GM18873 (cell line): ENCODE results near the gene WNK2.

Experiments used
- ATAC-seq: cut with Tn5 transposase; IDR thresholded peaks from one replicate; pipeline ENCODE4 v1.9.1; 2021; ENCODE audit warnings: mild to moderate bottlenecking, moderate library complexity, moderate number of reproducible peaks; ENCODE audit not compliant: unreplicated experiment, low FRiP score

WNK2 gene

DNA sequence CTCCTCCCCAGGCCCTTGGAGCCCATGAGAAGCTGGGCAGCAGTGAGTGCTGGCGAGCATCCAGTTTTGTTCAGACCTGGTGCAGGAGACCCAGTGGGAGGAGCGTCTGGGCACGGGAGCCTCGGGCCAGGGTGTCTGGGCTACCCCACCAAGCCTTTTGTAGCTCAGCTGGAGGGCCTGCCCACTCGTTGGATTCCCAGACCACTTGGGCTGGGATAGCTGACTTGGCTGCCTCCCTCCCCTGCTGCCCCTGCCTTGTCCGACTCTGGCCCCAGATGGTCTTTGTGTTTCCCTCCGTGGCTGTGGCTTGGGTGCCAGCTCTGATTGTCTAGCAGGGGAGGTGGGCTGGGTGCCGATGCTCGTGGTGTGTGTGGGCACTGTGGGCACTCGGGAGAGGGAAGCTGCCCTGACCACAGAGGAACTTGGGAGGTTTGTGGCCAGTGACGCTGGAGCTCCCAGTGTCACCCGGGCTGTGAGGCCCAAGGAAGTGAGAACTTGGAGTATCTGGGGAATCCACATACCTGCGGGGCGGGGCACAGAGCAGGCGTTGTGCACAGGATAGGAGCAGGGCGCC, 47.3 kb downstream of the WNK2 start:
- no peak for ATAC-seq

DNA sequence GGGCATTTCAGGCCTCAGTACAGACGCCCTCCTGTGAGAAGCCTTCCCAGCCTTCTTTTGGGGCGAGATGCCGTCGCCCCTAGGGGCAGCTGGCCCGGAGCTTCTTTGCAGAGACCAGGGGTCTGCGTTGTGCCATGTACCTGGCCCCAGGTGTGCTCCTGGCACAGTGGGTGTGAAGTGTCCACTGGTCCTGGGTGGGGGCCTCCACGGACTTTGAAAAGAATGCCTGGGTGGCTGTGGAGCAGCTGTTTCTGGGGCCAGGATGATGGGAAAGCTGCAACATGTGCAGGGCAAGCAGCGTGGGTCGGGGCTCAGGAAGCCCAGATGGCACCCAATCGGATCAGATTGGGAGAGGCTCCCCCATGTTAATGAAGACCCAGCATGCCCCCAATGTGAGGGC, 47.8 kb downstream of the WNK2 start:
- ATAC-seq = no peak

DNA sequence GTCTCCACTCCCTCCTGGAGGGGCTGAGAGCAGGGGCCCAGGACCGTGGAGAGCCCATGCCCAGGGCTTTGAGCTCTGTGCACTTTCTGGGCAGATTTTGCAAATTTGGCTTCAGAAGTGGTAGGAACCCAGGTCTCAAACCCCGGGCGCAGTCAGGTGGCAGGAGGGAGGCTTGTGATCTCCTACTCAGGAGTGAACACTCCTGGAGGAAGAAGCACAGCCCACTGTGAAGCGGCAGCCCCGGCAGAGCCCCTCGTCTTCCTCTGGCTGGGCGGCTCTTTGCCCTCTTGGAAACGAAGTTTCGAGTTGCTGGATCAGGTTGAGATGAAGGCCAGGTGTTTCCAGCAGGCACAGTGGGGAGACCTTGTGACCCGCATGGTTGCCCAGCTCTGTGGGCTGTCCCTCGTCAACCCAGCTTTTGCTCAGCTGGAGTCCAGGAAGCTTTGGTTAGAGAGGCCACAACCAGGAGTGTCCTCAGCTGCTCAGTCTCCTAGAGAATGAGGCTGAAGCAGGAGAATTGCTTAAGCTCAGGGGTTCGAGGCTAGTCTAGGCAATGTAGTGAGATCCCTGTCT, 48.5 kb downstream of the WNK2 start:
- ATAC-seq = no peak

DNA sequence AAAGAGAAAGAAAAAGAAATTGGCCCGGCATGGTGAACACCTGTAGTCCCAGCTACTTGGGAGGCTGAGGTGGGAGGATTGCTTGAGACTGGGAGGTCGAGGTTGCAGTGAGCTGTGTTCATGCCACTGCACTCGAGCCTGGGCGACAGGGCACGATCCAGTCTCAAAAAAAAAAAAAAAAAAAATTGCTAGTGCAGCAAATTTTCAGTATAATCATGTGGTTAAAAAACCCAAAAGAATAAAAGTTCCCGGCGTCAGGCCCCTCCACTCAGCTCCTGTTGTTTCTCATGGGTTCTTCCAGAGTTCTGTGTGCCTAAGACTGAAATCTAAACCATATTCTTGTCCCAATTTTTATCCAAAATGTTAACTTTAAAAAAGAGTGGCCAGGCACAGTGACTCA, 49.1 kb downstream of the WNK2 start:
- ATAC-seq = no peak

DNA sequence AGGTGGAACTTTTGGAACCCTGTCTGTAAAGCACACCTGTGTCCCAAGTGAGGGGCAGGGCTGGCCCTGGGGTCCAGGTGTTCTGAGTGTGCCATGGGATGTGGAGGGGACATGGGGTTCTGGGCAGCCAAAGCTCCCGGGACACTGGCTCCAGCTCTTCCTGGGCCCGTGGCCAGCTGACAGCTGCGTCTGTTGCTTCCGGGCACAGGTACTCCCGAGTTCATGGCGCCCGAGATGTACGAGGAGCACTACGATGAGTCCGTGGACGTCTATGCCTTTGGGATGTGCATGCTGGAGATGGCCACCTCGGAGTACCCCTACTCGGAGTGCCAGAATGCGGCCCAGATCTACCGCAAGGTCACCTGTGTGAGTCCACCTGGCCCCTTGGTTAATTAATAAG, 50.7 kb downstream of the WNK2 start:
- ATAC-seq = no peak

DNA sequence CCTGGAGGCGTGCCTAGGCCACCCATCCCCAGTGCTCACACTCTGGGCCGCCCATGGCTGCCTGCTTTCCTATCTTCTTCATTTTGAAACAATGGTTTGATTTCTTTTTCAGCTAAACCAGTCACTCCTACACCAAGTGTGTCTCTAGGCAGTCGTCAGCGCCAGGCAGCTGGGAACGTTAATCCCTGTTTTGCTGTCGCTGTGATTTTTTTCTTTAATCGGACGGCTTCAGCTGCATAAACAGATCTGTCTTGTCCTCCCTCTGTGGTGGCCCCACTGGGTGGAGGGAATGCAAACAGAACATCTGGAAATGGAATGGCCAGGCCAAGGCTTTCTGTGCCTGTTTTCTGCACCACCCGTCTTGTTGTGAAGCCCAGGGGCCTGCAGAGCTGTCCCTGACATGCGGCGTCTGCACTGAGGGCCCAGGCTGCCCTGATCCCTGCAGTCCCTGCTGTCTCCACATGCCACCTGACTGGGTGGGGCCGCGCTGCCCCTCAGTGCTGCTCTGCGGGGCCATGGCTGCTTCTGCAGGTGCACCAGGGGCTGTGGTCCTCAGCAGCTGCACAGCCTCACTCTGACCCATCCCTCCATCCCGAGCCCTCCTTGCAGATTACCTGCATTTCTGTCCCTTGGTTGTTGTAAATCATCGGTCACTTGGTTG, 51.5 kb downstream of the WNK2 start:
- ATAC-seq = no peak

DNA sequence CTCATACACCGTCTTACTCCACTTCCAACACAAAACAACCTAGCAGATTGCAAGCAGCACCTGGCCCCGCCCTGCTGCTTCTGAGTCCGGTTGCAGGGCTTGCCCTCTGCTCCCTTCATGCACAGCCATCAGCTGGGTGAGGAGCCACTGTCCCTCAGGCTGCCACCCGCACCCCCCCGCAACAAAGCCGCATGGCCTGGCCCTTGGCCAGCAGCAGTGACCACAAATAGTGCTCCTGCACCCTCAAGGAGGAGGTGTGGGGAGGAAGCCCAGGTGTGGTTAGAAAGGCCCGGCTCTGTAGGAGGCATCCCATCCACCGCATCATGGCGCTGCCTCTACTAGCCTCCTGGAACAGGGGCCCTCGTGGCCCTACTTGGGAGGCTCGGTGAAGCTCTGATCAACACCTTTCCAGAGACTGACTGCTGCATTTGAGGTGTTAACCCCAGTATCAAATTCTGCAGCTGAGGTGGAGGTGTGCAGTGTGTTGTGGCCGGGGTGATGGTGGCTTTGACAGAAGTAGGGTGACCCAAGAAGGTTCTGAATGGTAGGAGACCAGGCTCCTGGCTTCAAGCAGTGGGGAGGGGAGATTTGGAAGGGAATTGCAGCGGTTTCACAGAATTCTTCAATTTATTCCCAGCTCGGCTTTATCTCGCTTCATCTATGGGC, 52.7 kb downstream of the WNK2 start:
- no peak for ATAC-seq

DNA sequence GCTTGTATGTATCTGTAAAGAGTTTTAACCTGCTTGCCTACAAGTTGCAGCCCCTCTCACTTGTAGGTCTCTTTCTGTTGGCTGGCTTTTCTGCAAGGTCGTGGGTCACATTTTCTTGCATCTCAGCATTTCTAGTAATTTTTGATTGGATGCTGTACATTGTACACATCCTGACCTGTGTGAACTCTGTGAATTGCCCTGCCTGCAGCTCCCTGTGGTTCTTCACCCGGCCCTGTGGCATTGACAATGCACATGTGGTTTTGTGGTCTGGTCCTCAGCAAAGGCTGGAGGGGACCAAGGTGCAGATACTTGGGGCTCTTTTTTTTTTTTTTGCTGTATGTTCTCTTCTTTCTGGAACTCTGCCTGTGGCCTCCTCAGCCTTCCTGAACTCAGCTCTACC, 53.6 kb downstream of the WNK2 start:
- ATAC-seq = no peak

DNA sequence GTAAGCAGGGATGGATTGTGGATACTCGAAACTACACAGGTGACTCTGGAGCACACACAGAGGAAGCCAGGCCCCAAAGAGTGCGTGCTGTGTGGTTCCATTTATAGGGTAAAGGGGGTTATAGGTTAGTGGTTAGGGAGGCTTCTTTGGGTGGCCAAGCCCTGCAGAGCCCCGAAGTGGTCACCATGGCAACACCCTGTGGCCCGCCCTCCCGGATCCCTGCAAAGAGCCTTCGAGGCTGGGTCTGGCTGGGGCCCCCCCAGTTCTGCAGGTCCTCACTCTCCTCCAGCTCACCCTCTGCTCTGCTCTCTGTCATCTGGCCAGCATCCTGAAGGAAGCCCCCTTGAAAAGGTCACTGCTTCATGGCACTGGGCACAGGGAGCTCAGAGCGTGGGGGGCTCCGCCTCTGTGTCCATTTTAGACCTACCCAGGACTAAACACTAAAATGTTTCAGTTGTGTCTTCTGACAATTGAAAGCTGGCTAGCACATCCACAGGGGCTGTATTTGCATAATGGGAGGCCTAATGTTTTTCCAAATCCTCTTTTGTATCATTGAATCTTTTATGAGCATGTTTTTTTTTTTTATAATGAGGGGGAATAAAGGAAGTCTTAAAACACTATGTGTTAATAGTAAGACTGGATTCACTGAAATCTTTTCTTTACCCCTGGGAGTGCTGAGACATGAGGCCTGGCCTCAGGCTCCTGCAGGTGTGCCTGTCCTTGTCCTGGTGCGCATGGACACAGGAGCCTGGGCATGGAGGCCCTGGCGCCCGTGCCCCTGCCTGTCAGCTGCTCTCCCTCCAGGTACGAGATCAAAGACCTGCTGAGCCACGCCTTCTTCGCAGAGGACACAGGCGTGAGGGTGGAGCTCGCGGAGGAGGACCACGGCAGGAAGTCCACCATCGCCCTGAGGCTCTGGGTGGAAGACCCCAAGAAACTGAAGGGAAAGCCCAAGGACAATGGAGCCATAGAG, 55.3 kb downstream of the WNK2 start:
- no peak for ATAC-seq

DNA sequence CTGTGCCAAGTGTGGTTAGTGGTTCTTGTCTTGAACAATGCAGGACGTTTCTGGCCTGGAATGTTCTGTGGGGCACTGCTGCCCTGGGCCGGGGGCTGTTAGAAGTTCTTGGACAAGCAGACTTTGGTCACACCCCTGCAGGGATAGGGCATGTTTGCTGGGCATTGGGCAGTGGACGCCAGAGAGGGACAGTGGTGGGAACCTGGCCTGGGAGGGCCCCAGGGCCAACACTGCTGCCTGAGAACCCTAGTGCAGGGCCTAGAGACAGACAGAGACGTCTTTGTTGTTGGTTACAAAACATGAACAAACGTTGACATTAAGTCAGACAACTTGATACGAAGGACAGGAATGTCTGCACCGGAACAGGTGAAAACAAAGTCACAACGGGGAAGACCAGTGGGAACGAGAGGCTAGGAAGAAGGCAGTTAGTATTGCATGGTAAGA, 57.0 kb downstream of the WNK2 start:
- ATAC-seq = no peak

DNA sequence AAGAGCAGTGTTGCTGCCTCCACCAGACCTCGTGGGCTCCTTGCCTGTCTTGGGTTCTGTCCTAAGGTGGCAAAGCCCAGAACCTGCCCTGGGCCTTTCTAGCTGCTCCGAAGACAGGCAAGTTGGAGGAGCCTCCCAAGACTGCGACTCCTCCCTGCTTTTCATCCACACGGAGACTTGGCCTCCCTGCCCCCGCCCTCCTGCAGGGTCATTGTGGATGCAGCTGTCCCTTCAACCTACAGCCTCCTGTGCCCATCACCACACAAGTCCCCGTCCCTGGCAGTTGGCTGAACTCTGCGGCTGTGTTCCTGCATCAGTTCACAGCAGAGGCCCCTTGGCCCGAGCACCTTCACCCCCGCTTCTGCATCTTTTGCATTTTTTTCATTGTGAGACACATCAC, 59.2 kb downstream of the WNK2 start:
- ATAC-seq = no peak

DNA sequence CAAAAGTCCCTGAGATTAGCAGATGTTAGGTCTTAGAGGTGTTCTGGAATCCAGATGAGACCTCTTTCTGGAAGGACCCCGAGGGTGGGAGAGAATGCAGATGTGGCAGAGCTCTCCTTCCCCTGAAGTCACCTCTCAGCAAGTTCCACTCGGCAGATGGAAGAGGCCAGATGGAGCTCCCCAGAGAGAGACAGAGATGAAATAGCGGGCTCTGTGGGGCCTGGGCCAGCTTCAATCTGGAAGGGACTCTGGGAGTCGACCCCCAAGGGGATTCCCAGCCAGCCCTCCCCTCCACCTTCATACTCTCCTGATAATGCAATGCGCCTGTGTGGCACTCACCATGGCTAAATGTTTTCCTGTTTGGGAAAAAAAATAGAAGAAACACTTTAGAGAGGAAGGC, 60.2 kb downstream of the WNK2 start:
- ATAC-seq = no peak

DNA sequence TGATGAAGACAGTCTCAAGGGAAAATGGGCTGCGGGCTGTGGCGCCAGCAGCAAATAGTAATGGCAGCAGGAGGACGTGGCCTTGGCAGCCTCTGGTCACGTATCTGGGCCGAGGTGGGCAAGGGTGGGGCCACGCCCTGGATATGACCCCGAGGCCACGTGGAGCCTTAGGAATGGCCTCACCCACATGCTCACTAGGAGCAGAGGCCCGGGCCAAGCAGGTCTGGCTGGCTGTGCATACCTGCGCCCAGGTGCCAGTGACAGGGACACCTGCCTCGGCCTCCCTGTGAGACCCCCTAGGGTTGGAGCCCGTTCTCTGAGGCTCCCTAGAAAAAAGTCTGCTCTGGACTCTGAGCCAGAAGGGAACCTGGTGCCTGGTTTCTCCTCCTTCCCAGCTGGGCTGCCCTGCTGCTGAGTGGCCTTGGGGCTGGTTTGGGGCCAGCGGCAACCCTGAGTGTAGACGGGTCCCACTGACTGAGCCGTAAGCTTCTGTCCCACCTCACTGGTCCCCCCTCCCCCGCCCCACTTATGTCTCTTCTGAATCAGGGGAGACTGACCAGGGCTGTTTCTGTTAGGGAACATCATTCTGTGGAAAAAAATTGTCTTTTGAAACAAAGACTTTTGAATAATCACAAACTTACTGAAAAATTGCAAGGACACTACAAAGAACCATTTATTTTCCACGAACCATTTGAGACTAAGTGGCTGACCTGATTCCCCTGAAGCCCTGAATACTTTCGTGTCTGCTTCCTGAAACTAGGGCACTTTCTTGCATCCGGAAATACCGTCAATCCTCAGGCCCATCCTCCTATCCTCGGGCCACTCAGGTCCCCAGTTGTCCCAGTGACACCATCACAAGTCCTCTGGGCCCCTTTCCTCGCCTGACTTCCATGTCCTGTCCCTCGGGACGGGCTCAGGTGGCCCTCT, 60.8 kb downstream of the WNK2 start:
- no peak for ATAC-seq

DNA sequence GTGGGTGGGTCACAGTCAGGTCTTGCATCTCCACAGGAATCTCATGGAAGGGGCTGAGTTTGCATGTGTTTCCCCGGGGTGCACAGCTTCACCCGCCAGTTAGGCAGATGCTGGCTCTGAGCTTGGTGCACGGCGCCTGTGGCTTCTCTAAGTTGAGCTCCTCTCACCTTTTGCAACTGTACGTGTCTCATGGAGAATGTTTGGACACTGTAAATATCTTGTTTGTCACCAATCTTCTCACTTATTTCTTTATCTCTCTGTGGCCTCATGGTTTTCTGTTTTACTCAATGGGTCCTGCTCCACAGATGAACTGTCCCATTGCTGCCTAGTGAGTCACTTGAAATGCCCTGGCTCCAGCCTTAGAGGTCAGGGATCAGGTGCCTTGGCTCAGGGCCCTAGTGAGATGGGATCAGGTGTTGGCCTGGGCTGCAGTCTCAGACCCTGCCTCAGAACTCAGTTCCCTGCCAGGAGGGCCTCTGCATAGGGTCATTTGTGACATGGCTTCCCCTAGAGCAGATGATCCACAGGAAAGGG, 61.6 kb downstream of the WNK2 start:
- no peak for ATAC-seq

DNA sequence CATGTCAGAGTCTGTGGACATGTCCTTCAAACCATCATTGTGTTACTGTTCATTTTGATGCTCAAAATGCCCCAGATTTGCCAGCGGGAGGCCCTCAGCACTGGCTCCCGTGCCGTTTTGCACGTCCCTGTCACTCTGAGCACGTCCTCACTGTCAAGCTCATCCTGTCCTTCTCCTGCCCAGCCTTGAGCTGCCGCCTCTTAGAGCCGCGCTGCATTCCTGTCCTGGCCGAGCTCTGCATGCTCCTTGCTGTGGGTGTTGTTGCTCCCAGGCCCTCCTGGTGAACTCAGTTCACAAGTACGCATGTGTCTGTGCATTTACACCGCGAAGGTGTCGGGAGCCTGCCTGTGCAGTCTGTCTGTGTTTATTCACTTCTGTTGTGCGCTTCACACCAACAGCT, 62.2 kb downstream of the WNK2 start:
- no peak for ATAC-seq

DNA sequence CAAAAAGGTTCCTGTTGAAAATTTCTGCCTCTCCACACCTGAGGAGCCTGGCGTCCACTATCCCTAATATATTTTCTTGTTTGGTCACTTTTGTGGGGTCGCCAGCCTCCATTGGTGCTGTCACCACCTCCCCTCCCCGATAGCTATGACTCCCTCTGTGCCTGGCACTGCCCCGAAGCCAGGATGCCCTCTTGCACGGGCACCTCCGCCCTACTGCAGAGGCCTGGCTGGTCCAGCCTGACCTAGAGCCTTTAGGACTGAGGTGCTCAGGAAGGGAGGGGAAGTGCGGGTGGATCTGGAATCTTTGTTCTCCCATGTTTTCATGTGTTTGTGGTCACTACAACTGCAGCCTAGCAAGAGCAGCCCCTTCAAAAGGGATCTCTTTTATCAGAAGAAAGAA, 62.6 kb downstream of the WNK2 start:
- no peak for ATAC-seq

DNA sequence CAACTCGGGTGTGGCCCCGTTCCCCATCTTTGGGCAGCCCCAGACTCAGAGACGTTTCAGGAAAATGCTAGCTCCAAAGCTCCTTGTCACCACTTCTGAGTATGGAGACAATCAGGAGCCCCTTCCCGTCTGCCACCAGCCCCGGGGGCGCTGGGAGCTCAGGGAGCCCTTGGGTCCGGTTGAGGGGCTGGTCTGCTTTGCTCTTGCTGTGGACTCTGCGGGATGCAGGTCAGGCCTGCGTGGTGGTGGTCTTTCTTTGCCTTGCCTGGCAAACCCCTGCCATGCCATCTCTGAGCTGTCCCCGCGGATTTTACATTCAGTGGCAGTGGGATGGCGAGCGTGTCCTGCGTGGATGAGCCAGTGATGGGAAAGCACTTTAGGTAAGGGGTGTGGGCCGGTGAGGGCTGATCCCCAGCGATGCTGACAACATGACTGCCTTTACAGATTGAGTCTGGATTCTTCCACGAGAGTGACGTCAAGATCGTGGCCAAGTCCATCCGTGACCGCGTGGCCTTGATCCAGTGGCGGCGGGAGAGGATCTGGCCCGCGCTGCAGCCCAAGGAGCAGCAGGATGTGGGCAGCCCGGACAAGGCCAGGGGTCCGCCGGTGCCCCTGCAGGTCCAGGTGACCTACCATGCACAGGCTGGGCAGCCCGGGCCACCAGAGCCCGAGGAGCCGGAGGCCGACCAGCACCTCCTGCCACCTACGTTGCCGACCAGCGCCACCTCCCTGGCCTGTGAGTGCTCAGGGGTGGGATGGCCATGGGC, 63.3 kb downstream of the WNK2 start:
- no peak for ATAC-seq

DNA sequence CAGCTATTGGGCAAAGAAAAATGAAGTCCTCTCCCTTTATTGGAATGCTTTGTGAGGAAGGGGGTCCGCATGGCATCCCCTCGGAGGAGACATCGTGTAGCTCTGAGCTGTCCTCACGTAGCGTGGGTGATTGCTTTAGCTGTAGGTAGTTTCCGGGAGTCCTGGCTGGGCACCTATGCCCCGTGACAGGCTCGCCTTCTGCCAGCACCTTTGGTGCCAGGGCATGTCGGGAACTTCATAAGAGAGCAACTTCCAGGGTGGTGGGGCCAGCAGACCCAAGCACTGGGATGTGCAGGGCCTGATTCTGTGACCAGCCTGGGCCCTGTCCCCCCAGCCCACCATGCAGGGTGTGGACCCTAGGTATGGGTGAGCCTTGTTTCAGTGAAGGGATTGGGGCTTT, 64.0 kb downstream of the WNK2 start:
- no peak for ATAC-seq
